HT1080 (cell line): ENCODE measurements around the gene MOK. TPM values are rescaled to one million over a fixed set of nuclear protein-coding genes. Genes with fewer than 3 reads are reported as not detected.

Experiments
- DNase-seq: peaks from one replicate; pipeline ENCODE4 v3.0.0-alpha.2; 2015; ENCODE audit warnings: low read depth
- total RNA-seq: library from RNA; depleted of rRNA; stranded (reverse); fragments of >200 nt; shearing (Covaris generic); gene quantifications from 2 replicates; pipeline ENCODE4 v1.2.3, GENCODE V29; 2014

MOK gene
- total RNA-seq, 1 experiment from 2014 or later, result 34.5 TPM

- no peak for DNase-seq
These were observed 78.4 kb downstream of the MOK start for GRCh38 chr14:102226356-102227125.

GRCh38 chr14:102225936-102226335 is 79.0 kb downstream of the MOK start:
- DNase-seq, result no peak

GRCh38 chr14:102225386-102225785 is 79.6 kb downstream of the MOK start:
- DNase-seq, result no peak

GRCh38 chr14:102223682-102224081 is 81.3 kb downstream of the MOK start:
- DNase-seq, result no peak

- DNase-seq, result no peak
These were observed 82.2 kb downstream of the MOK start for GRCh38 chr14:102222751-102223150.

- no peak for DNase-seq
These were observed 82.9 kb downstream of the MOK start for GRCh38 chr14:102222009-102222575.

GRCh38 chr14:102221026-102221425 is 83.9 kb downstream of the MOK start:
- DNase-seq, result peak; percentile 74

GRCh38 chr14:102220031-102220430 is 84.9 kb downstream of the MOK start:
- DNase-seq, result no peak

- no peak for DNase-seq
These were observed 85.6 kb downstream of the MOK start for GRCh38 chr14:102219316-102219715.

- DNase-seq, result no peak
These were observed 86.3 kb downstream of the MOK start for GRCh38 chr14:102218688-102219087.

GRCh38 chr14:102217987-102218421 is 87.0 kb downstream of the MOK start:
- DNase-seq, result no peak

- DNase-seq, result no peak
These were observed 87.6 kb downstream of the MOK start for GRCh38 chr14:102217399-102217798.

- DNase-seq, result no peak
These were observed 89.3 kb downstream of the MOK start for GRCh38 chr14:102215576-102216250.

GRCh38 chr14:102215071-102215470 is 89.9 kb downstream of the MOK start:
- DNase-seq, result no peak

GRCh38 chr14:102213984-102214658 is 90.8 kb downstream of the MOK start:
- DNase-seq, result no peak

GRCh38 chr14:102213470-102213869 is 91.5 kb downstream of the MOK start:
- DNase-seq, result no peak

- no peak for DNase-seq
These were observed 92.1 kb downstream of the MOK start for GRCh38 chr14:102212845-102213244.

GRCh38 chr14:102212356-102212755 is 92.6 kb downstream of the MOK start:
- no peak for DNase-seq

- no peak for DNase-seq
These were observed 93.7 kb downstream of the MOK start for GRCh38 chr14:102211240-102211639.

GRCh38 chr14:102210421-102211042 is 94.4 kb downstream of the MOK start:
- no peak for DNase-seq

GRCh38 chr14:102209224-102209966 is 95.6 kb downstream of the MOK start:
- DNase-seq, result peak; percentile 13
